Kidney tubule cell (primary cell): ENCODE measurements around the gene TICAM2.
"Not testable (repeated sequence)": the region's sequence is repeated elsewhere in the genome, so short reads cannot be mapped to it uniquely, and the experiment has no call there.

Source experiments
- DNase-seq: peaks from one replicate; pipeline ENCODE4 v3.0.0-alpha.2; 2018; ENCODE audit warnings: low spot score

The TICAM2 gene

GRCh38 chr5:115601701-115602590 is at the start of gene TICAM2:
Gene TICAM2 (minus strand): TSS chr5:115602479. CDS start chr5:115581256, 21,223 bp downstream.
- peak; percentile 69 for DNase-seq

- DNase-seq, result no peak
Observed at GRCh38 chr5:115649541-115649940, 47.3 kb upstream of the TICAM2 start.

GRCh38 chr5:115648056-115648455 is 45.8 kb upstream of the TICAM2 start:
- DNase-seq, result no peak

GRCh38 chr5:115645386-115645785 is 43.1 kb upstream of the TICAM2 start:
- DNase-seq, result not testable (repeated sequence)

GRCh38 chr5:115644046-115644445 is 41.8 kb upstream of the TICAM2 start:
- DNase-seq, result no peak

- DNase-seq, result no peak
Observed at GRCh38 chr5:115641948-115642347, 39.7 kb upstream of the TICAM2 start.

- no peak for DNase-seq
Observed at GRCh38 chr5:115640274-115640673, 38.0 kb upstream of the TICAM2 start.

- DNase-seq, result peak; percentile 51
Observed at GRCh38 chr5:115639377-115639776, 37.1 kb upstream of the TICAM2 start.

GRCh38 chr5:115637507-115637906 is 35.2 kb upstream of the TICAM2 start:
- DNase-seq, result no peak

- DNase-seq, result no peak
Observed at GRCh38 chr5:115636008-115636407, 33.7 kb upstream of the TICAM2 start.

- peak; percentile 84 for DNase-seq
Observed at GRCh38 chr5:115634343-115635132, 32.3 kb upstream of the TICAM2 start.

- DNase-seq, result no peak
Observed at GRCh38 chr5:115629903-115630302, 27.6 kb upstream of the TICAM2 start.

- DNase-seq, result no peak
Observed at GRCh38 chr5:115627295-115627865, 25.1 kb upstream of the TICAM2 start.

GRCh38 chr5:115626445-115626823 is 24.2 kb upstream of the TICAM2 start:
- no peak for DNase-seq

GRCh38 chr5:115625579-115626444 is 23.5 kb upstream of the TICAM2 start, which contains the start of gene TMED7:
Gene TMED7 (minus strand): TSS chr5:115626036. CDS start chr5:115625792, 244 bp downstream.
- DNase-seq, result peak; percentile 99

- peak; percentile 10 for DNase-seq
Observed at GRCh38 chr5:115624994-115625393, 22.7 kb upstream of the TICAM2 start.

GRCh38 chr5:115623658-115624057 is 21.4 kb upstream of the TICAM2 start:
- no peak for DNase-seq

- DNase-seq, result no peak
Observed at GRCh38 chr5:115621365-115621900, 19.2 kb upstream of the TICAM2 start.

GRCh38 chr5:115616892-115617291 is 14.6 kb upstream of the TICAM2 start:
- no peak for DNase-seq

GRCh38 chr5:115616472-115616871 is 14.2 kb upstream of the TICAM2 start:
- no peak for DNase-seq

- DNase-seq, result no peak
Observed at GRCh38 chr5:115611873-115612272, 9.6 kb upstream of the TICAM2 start.
